TTC549 (cell line): ENCODE data around the gene PARD3B.

Experiments
- FAIRE-seq: peaks from 2 replicates; lab custom pipeline; 2012; peaks lifted over from hg19 to GRCh38; lab: Jason Lieb, UNC

PARD3B gene

DNA sequence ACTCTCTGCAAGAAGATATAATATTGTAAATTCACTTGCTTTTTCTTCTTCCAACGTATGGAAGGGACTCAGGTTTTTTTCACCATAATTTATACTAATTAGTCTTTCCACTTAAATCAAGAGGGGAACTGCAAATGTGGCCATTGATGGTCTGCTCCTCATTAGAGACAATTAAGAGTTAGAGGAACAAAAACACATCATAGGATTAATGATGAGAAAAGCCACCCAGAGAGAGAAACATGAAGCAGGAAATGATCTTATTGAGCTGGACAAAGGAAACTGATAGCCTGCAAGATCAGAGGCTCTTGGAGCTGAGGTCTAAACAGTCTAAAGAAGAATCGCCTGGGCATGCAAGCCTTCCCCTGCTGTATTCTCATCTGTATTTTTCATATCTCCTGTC lies 985.8 kb downstream of the PARD3B start:
- FAIRE-seq, result no peak

- no peak for FAIRE-seq
Measured at GRCh38 chr2:205531489-205532148, 986.3 kb downstream of the PARD3B start.

DNA sequence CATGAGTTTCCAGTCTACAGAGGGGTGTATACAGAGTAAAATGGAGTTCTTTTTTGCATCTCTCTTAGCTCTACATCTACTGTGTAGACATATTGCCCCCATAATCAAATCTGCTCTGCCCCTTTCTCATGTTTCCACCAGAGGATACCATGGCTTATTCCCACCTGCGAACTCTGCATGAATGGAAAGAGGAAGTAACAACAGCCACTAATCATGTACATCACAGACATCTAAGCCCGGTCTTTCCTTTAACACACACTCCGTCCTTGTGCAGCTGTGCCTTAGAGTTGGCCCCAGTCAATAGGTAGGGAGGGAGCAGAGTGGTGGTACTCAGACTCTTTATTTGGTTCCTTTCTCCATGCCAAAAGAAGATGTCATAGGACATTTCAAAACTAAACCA lies 989.7 kb downstream of the PARD3B start:
- no peak for FAIRE-seq

- FAIRE-seq, result no peak
Measured at GRCh38 chr2:205539603-205540002, 994.3 kb downstream of the PARD3B start.

DNA sequence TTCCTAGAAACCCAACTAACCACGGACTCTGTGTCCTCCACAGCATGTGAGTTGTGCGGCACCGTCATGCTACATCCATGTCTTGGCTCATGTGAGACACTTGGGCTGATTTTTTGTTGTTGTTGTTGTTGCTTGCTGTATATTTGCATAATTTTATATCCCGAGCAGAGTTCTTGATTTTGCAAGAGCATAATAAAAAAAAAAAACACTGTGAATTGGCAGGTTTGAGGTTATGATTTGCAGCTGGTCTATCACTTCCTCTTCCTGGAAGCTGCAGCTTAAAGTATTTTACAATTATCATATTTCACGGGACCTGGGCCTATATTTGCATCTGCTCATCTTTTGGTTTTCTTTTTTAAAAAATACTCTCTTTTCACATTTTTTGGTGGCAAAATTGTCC lies 994.8 kb downstream of the PARD3B start:
- no peak for FAIRE-seq

GRCh38 chr2:205543262-205543843 lies 998.1 kb downstream of the PARD3B start:
- FAIRE-seq, result no peak

- FAIRE-seq, result no peak
Measured at GRCh38 chr2:205543937-205544702, 998.8 kb downstream of the PARD3B start.

- no peak for FAIRE-seq
Measured at GRCh38 chr2:205545971-205546816, 1000.9 kb downstream of the PARD3B start.

- no peak for FAIRE-seq
Measured at GRCh38 chr2:205555566-205556230, 1010.4 kb downstream of the PARD3B start.

GRCh38 chr2:205556357-205556756 lies 1011.1 kb downstream of the PARD3B start:
- FAIRE-seq, result no peak

- FAIRE-seq, result no peak
Measured at GRCh38 chr2:205556841-205557539, 1011.7 kb downstream of the PARD3B start.

DNA sequence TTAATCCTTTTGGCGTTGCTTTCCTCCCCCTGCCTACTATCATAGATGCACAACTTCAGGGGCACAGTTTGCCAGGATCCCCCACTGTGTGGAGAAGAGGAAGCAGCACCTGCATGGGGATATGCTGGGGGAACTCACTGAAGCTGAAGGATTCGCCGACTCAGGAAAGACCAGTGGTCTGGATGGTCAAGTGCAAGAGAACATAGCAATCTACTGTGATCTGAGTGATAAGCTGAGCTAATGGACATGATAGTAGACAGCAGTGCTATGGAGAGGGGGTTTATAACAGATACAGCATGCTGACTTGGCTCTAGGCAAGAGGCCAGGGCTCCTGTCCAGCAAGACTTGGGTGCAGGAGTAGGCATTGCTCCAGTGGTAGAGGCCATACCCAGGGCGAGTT lies 1012.6 kb downstream of the PARD3B start:
- FAIRE-seq, result no peak

DNA sequence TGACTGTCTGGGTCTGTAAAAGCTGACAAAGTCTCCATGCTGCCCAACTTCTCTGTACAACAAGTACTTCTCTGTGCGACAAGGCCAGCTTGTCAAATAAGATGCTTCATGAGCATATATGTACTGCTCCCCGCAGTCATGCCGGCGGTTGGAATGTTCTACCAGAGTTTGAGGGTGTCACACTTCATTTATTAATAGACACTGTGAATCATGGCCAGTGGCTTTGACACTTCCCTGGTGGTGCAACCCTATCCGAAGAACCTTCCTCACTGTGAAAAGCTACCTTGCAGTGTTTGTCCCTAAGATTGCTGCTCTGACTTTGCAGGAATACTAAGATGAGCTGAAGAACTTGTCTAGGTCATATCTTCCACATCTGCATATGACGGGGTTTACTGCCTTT lies 1016.2 kb downstream of the PARD3B start:
- FAIRE-seq, result no peak

- FAIRE-seq, result no peak
Measured at GRCh38 chr2:205563646-205564045, 1018.4 kb downstream of the PARD3B start.

DNA sequence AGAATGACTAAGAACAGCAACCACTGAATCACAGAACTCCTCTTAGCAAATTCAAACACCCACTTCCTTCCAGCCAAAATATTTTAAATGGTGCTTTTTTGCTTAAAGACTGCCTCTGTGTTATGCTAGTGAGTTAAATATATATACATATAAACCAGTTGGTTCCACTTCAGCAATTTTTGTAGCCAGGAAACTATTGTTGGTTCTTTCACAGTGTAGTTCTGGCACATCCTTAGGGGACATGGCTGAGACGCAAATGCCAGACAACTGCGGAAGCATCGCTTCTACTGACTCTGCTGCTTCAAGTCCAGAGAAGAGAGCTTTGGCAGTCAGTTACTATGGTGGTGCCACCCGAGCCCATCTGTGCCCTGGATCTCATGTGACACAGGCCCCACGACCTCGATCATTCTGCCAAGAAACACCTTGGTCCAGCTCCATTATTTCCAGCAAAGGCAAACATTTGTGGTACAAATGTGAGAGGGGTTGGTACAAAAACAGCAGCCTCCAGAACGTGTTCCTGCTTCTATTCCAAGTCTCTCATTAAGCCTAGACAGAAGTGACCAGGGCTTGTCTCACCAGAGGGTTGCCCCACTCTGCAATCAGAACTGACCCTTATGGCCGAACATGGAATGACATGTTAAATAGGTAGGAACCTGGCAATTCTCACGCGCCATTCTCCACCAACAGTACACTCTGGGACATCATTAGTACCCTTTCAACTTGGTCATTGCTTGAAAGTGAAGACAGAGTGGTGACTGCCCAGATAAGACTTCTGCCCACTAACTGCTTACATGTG lies 1019.3 kb downstream of the PARD3B start:
- FAIRE-seq, result no peak

- FAIRE-seq, result no peak
Measured at GRCh38 chr2:205565142-205565522, 1019.9 kb downstream of the PARD3B start.

DNA sequence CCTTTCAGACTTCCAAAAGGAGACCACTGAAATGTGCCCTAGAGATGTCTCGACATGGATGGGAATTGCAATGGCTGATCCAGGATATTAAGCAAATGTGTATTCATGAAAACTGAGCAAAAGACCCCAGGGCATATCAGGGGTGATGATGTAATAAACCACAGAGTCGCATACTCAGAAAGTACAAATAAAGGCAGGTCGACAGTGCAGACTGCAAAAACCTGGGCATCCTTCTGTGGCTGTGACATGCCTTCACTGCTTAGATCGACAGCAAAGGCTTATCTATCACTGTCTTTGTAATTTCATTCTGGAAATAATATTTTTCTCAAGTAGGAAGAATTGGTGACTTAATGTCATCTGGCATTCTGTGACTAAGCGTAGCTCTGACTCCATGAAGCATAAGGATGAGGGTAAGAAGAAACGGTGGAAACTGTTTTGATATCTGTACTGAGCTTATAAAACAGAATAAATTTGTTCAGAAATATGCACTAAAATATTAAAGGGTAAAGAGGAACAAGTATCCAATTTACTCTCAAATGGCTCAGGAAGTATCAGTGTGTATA lies 1021.4 kb downstream of the PARD3B start:
- FAIRE-seq, result no peak

DNA sequence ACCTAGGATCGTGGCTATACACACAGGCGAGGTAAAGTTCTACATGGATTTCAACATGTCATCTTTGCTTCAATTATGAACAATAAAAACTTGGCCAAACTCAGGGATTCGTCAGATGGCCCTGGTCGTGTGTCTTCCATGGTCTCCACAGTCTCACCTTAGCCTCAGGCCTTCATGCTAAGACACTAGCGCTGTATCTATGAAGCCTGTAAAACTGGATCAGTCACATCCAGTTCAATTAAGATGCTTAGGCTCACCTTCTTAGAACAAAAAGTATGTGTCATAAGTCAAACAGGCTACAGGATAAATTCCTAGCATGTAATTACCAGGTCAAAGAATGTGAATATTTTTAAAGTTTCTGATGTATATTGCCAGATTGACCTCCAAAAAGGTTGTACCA lies 1023.3 kb downstream of the PARD3B start:
- no peak for FAIRE-seq

GRCh38 chr2:205570648-205571047 lies 1025.4 kb downstream of the PARD3B start:
- no peak for FAIRE-seq

GRCh38 chr2:205571360-205571959 lies 1026.2 kb downstream of the PARD3B start:
- FAIRE-seq, result no peak
